ENCODE data around the gene MAP6. TPM values are rescaled to one million over a fixed set of nuclear protein-coding genes. Genes with fewer than 3 reads are reported as not detected.

The MAP6 gene
- total and polyA plus RNA-seq, 10 of the 15 experiments (the other 5 are each of a cell fraction or from before 2014, with no cell fraction given): 0.06 to 0.19 (median 0.11) TPM; not detected in 5

- ATAC-seq (peak; percentile 96), FAIRE-seq (peak; percentile 68), DNase-seq (ENCODE audit: low read depth, low spot score) (no peak)
- Histone ChIP-seq H3K4me2 (ENCODE audit: control insufficient read depth, insufficient read depth) (peak overlapping the region; percentile 50; the same call in 1 of the 2 replicates), H3K4me3 (no peak overlapping the region), H2AFZ (ENCODE audit: control insufficient read depth, low read depth, low read length) (no peak overlapping the region), H3K36me3 (ENCODE audit: control insufficient read depth in 2 of 2, insufficient read depth in 2 of 2, low read length in 1 of 2) (no peaks in the 10 kb centered on the region), H4K20me1 (ENCODE audit: control insufficient read depth, insufficient read depth) (no peaks in the 10 kb centered on the region), H3K27ac (ENCODE audit: control insufficient read depth, insufficient read depth) (no peak overlapping the region), H3K9ac (ENCODE audit: control insufficient read depth, insufficient read depth, low read length) (no peak overlapping the region), H3K27me3 (replicated peaks in 1 of 2; ENCODE audit: control insufficient read depth in 2 of 2, insufficient read depth in 2 of 2, low read length in 1 of 2) (no peaks in the 10 kb centered on the region), H3K4me1 (ENCODE audit: control insufficient read depth, insufficient read depth, low read length) (peaks cover 8% of the 10 kb centered on the region), H3K79me2 (ENCODE audit: control insufficient read depth, insufficient read depth, low read length) (no peaks in the 10 kb centered on the region), H3K9me3 (replicated peaks; ENCODE audit: control insufficient read depth, insufficient read depth, low read length) (no peaks in the 10 kb centered on the region; the same call in 1 of the 3 replicates)
- 0% methylated on average over 1 of the region's 1 CpG for WGBS (ENCODE audit: insufficient coverage, insufficient replicate concordance, low lambda C conversion rate, missing lambda C conversion rate)
- in situ Hi-C loops (cut with MboI): loop anchor here (5.0 kb wide), 1 partner anchor 50 kb away; no protein-coding TSS in a partner anchor
- SMC1A ChIA-PET (ENCODE audit: uncharacterized antibody, unreplicated experiment): interaction anchor here (1.0 kb wide), 1 partner anchor 85 kb away, joined by 3 read pairs; no protein-coding TSS in a partner anchor
- TF ChIP-seq ZNF24 (IDR thresholded peaks at IDR 0.05) (peak; percentile 39; the same call in 1 of the 2 replicates), MXI1 (IDR thresholded peaks at IDR 0.05; ENCODE audit: low read depth, low read length) (no peak), SMAD5 (IDR thresholded peaks at IDR 0.05; ENCODE audit: low read depth) (no peak), SMARCA5 (IDR thresholded peaks at IDR 0.05) (0 out of 2 replicates have a peak, but pooled peaks have one; percentile 35), CBFB (IDR thresholded peaks at IDR 0.05; ENCODE audit: low read depth) (no peak), STAT3 (IDR thresholded peaks at IDR 0.05; ENCODE audit: low read depth, low read length) (no peak), RUNX3 (IDR thresholded peaks at IDR 0.05; ENCODE audit: low read length) (peak; percentile 70)
- BruUV-seq (replicated peaks): no TSS peak
- intact Hi-C loops (cut with micrococcal nuclease; ENCODE audit: unreplicated experiment): no loop called here
- RAD21 ChIA-PET (ENCODE audit: unreplicated experiment): no interaction called here
- POLR2A ChIA-PET: no interaction called here
- CTCF ChIA-PET: interaction anchor here (1.1 to 2.2 kb wide), 2 partner anchors 30 to 80 kb away, joined by 3 to 7 read pairs; no protein-coding TSS in a partner anchor
Measured at GRCh38 chr11:75677275-75677674, 8.4 kb upstream of the MAP6 start.

GRCh38 chr11:75673977-75674582 is 5.2 kb upstream of the MAP6 start:
- Histone ChIP-seq H3K79me2 (ENCODE audit: control insufficient read depth, insufficient read depth, low read length) (no peaks in the 10 kb centered on the region), H3K4me1 (ENCODE audit: control insufficient read depth, insufficient read depth, low read length) (peaks cover 8% of the 10 kb centered on the region), H2AFZ (ENCODE audit: control insufficient read depth, low read depth, low read length) (no peak overlapping the region), H3K27me3 (replicated peaks in 1 of 2; ENCODE audit: control insufficient read depth in 2 of 2, insufficient read depth in 2 of 2, low read length in 1 of 2) (peaks cover 4 to 6% of the 10 kb centered on the region in 2 experiments), H3K4me3 (no peak overlapping the region), H3K9me3 (replicated peaks; ENCODE audit: control insufficient read depth, insufficient read depth, low read length) (no peaks in the 10 kb centered on the region; the same call in 1 of the 3 replicates), H4K20me1 (ENCODE audit: control insufficient read depth, insufficient read depth) (no peaks in the 10 kb centered on the region), H3K36me3 (ENCODE audit: control insufficient read depth in 2 of 2, insufficient read depth in 2 of 2, low read length in 1 of 2) (no peaks in the 10 kb centered on the region), H3K4me2 (ENCODE audit: control insufficient read depth, insufficient read depth) (no peak overlapping the region), H3K9ac (ENCODE audit: control insufficient read depth, insufficient read depth, low read length) (no peak overlapping the region), H3K27ac (ENCODE audit: control insufficient read depth, insufficient read depth) (no peak overlapping the region)
- FAIRE-seq (no peak), ATAC-seq (peak; percentile 79), DNase-seq (ENCODE audit: low read depth, low spot score) (no peak)
- RAD21 ChIA-PET (ENCODE audit: unreplicated experiment): no interaction called here
- intact Hi-C loops (cut with micrococcal nuclease; ENCODE audit: unreplicated experiment): no loop called here
- TF ChIP-seq NFYB (IDR thresholded peaks at IDR 0.05; ENCODE audit: insufficient read depth, low read depth, low read length) (peak; percentile 54; the same call in 1 of the 2 replicates), TCF12 (IDR thresholded peaks at IDR 0.05; ENCODE audit: low read depth, low read length) (no peak)
- in situ Hi-C loops (cut with MboI): no loop called here
- WGBS (ENCODE audit: insufficient coverage, insufficient replicate concordance, low lambda C conversion rate, missing lambda C conversion rate): 62% methylated on average over 4 of the region's 4 CpGs
- SMC1A ChIA-PET (ENCODE audit: uncharacterized antibody, unreplicated experiment): interaction anchor here (0.7 to 0.9 kb wide), 2 partner anchors 15 to 47 kb away, joined by 3 read pairs; no protein-coding TSS in a partner anchor
- BruUV-seq (replicated peaks): no TSS peak
- CTCF ChIA-PET: interaction anchor here (0.7 to 2.4 kb wide), 3 partner anchors 8 to 39 kb away, joined by 3 to 6 read pairs (median 4); no protein-coding TSS in a partner anchor
- POLR2A ChIA-PET: no interaction called here

Measured in GM12878 (cell line).